NOMO-1 treated with dmso at 0.1 percent for 144 hours (cell line): ENCODE results near the gene TAF10.

ENCODE experiments used
- DNase-seq: peaks from one replicate; lab custom pipeline; 2025; ENCODE audit not compliant: unreplicated experiment; lab: John Stamatoyannopoulos, UW

The TAF10 gene

GRCh38 chr11:6561288-6561687, 50.7 kb downstream of the TAF10 start:
- no peak for DNase-seq
